Right atrium auricular region (tissue), 2 donors: Measurements from ENCODE around the gene UNC13C. TPM values are rescaled to one million over a fixed set of nuclear protein-coding genes. Genes with fewer than 3 reads are reported as not detected.

Experiments used
- DNase-seq: peaks from one replicate; pipeline ENCODE4 v3.0.0-alpha.2; 2019; ENCODE audit warnings: low spot score
- H3K27ac ChIP-seq, 2 donors: fragments of 200-600 bp; sonication (generic); 1 replicate in 1 of 2; 2 replicates in 1 of 2; pipeline ENCODE4 v1.5.1; 2016 to 2019
- H3K27me3 ChIP-seq, 2 donors: fragments of 200-600 bp; sonication (generic); one replicate each; pipeline versions ENCODE4 v1.5.1 to v1.6.0; 2017 to 2019
- H3K36me3 ChIP-seq: fragments of 200-600 bp; sonication (generic); one replicate; pipeline ENCODE4 v1.5.1; 2016
- H3K4me1 ChIP-seq, 2 donors: fragments of 200-600 bp; sonication (generic); one replicate each; pipeline versions ENCODE4 v1.5.1 to v1.6.0; 2017 to 2019
- H3K4me3 ChIP-seq, 2 donors: fragments of 200-600 bp; sonication (generic); 1 replicate in 1 of 2; 2 replicates in 1 of 2; pipeline ENCODE4 v1.5.1; 2017 to 2019; ENCODE audit warnings: mild to moderate bottlenecking in 1 of 2, moderate library complexity in 1 of 2
- H3K9me3 ChIP-seq, 2 donors: fragments of 200-600 bp; sonication (generic); one replicate each; pipeline ENCODE4 v1.5.1; 2019
- CTCF ChIP-seq, 2 donors: fragments of 200-600 bp; sonication (generic); IDR thresholded peaks; one replicate each; pipeline ENCODE4 v1.5.1; 2019; ENCODE audit warnings: antibody characterized with exemption in 2 of 2
- total RNA-seq, 2 donors: library from RNA; depleted of rRNA; stranded (reverse); fragments of >200 nt; gene quantifications; one replicate each; pipeline ENCODE4 v1.1.0, GENCODE V29; 2016

UNC13C gene
- total RNA-seq, 2 donors from 2014 or later, result 0.19 to 0.31 TPM

- Histone ChIP-seq H3K4me3 (no peak overlapping the region), H3K4me1 (no peaks in the 10 kb centered on the region), H3K27me3 (no peaks in the 10 kb centered on the region), H3K27ac (no peak overlapping the region), H3K36me3 (no peaks in the 10 kb centered on the region), H3K9me3 (no peaks in the 10 kb centered on the region)
- no peak for DNase-seq
- TF ChIP-seq CTCF (IDR thresholded peaks at IDR 0.05), result no peak
Observed at GRCh38 chr15:54045397-54045796, 67.2 kb downstream of the UNC13C start.

GRCh38 chr15:54046093-54046492 is 67.9 kb downstream of the UNC13C start:
- no peaks in the 10 kb centered on the region for H3K4me1 ChIP-seq
- H3K9me3 ChIP-seq, result no peaks in the 10 kb centered on the region
- no peak for DNase-seq
- H3K4me3 ChIP-seq, result no peak overlapping the region
- no peaks in the 10 kb centered on the region for H3K27me3 ChIP-seq
- no peak for TF ChIP-seq CTCF (IDR thresholded peaks at IDR 0.05)
- no peaks in the 10 kb centered on the region for H3K36me3 ChIP-seq
- no peak overlapping the region for H3K27ac ChIP-seq

GRCh38 chr15:54064365-54064764 is 86.1 kb downstream of the UNC13C start:
- no peak overlapping the region for H3K4me3 ChIP-seq
- no peak for TF ChIP-seq CTCF (IDR thresholded peaks at IDR 0.05)
- H3K9me3 ChIP-seq, result no peaks in the 10 kb centered on the region
- H3K36me3 ChIP-seq, result no peaks in the 10 kb centered on the region
- H3K27ac ChIP-seq, result no peak overlapping the region
- no peaks in the 10 kb centered on the region for H3K4me1 ChIP-seq
- H3K27me3 ChIP-seq, result no peaks in the 10 kb centered on the region
- no peak for DNase-seq

- no peak for DNase-seq
- no peak for TF ChIP-seq CTCF (IDR thresholded peaks at IDR 0.05)
- H3K9me3 ChIP-seq, result no peaks in the 10 kb centered on the region
- no peak overlapping the region for H3K4me3 ChIP-seq
- H3K36me3 ChIP-seq, result no peaks in the 10 kb centered on the region
- no peaks in the 10 kb centered on the region for H3K4me1 ChIP-seq
- H3K27ac ChIP-seq, result no peak overlapping the region
- H3K27me3 ChIP-seq, result no peaks in the 10 kb centered on the region
Observed at GRCh38 chr15:54066403-54066802, 88.2 kb downstream of the UNC13C start.

- H3K9me3 ChIP-seq, result no peaks in the 10 kb centered on the region
- DNase-seq, result no peak
- H3K27me3 ChIP-seq, result no peaks in the 10 kb centered on the region
- H3K4me3 ChIP-seq, result no peak overlapping the region
- H3K27ac ChIP-seq, result no peak overlapping the region
- H3K36me3 ChIP-seq, result no peaks in the 10 kb centered on the region
- TF ChIP-seq CTCF (IDR thresholded peaks at IDR 0.05), result peak in 1 of 2 donors; percentile 74
- H3K4me1 ChIP-seq, result no peaks in the 10 kb centered on the region
Observed at GRCh38 chr15:54082836-54083492, 104.7 kb downstream of the UNC13C start.

GRCh38 chr15:54083501-54083900 is 105.3 kb downstream of the UNC13C start:
- no peaks in the 10 kb centered on the region for H3K27me3 ChIP-seq
- DNase-seq, result no peak
- no peaks in the 10 kb centered on the region for H3K36me3 ChIP-seq
- H3K9me3 ChIP-seq, result no peaks in the 10 kb centered on the region
- no peak overlapping the region for H3K27ac ChIP-seq
- TF ChIP-seq CTCF (IDR thresholded peaks at IDR 0.05), result no peak
- no peak overlapping the region for H3K4me3 ChIP-seq
- no peaks in the 10 kb centered on the region for H3K4me1 ChIP-seq
